Renal cortex interstitium (tissue), 11 donors: Measurements from ENCODE around the gene ZNF14. TPM values are rescaled to one million over a fixed set of nuclear protein-coding genes. Genes with fewer than 3 reads are reported as not detected.
"Not testable (repeated sequence)": the region's sequence is repeated elsewhere in the genome, so short reads cannot be mapped to it uniquely, and the experiment has no call there.

Source experiments
- DNase-seq, 11 donors: peaks; one replicate each; pipeline ENCODE4 v3.0.0-alpha.2; 2013; ENCODE audit warnings: low read depth in 9 of 11, low spot score in 4 of 11; ENCODE audit errors: extremely low read depth in 1 of 11
- polyA plus RNA-seq, 3 donors: library from polyadenylated mRNA; unstranded; fragments of 120-200 nt; gene quantifications; one replicate each; pipeline ENCODE4 v1.2.1, GENCODE V29; 2013; ENCODE audit not compliant: insufficient read length in 3 of 3

Gene ZNF14
- polyA plus RNA-seq, 3 donors = 12.5 to 16.2 (median 13.9) TPM

DNA sequence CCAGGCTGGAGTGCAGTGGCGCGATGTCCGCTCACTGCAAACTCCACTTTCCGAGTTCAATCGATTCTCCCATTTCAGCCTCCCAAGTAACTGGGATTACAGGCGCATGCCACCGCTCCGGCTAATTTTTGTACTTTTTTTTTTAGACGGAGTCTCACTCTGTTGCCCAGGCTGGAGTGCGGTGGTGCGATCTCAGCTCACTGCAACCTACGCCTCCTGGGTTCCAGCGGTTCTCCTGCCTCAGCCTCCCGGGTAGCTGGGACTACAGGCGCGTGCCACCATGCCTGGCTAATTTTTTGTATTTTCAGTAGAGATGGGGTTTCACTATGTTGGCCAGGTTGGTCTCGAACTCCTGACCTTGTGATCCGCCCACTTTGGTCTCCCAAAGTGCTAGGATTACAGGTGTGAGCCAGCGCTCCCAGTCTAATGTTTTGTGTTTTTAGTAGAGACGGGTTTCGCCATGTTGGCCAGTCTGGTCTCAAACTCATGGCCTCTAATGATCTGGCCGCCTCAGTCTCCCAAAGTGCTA, 67.4 kb downstream of the ZNF14 start:
- DNase-seq = not testable (repeated sequence)

DNA sequence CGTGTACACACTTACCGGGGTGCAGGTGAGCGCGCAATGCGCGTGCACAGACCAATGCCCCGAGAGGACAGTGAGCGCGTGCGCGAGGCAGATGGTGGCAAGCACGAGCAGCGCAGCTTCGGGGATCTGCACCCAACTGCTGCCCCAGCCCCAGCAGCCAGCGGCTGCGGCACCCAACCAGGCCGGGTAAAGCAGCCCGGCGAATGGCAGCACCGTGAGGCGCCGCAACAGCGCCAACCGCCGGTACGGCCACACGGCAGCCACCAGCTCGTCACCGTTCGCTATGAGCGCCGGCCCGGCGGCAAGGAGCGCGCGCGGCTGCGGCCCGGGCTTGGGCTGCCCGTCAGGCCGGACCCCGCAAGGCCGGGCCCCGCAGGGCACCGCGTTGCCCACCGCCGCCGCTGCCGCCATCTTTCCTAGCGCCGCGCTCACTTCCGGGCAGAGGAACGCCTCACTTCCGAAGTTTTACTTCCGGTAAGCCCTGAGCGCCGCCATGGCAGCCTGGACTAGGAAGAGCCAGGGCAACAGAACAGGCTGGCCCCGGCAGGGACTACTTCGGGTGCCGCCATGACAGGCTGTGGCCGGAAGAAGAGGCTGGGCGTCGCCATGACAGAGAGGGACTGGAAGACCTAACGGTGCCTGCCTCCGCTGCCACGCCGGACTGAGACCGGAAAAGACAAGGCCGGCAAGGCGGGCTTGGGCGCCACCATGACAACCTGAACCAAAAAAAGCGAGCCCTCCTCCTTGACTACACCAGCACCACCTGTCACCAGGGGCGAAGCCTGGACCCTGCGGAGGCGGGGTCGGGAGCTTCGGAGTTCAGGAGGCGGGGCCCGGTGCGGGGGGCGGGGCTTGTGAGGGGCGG, 69.4 kb downstream of the ZNF14 start, which contains the start of gene ATP13A1:
TSS of gene ATP13A1 (minus strand) at position 421 of the 865 bp plus-strand sequence. CDS start at position 411, 10 bp downstream.
- peak; percentile 86 to 97 (median 91) for DNase-seq

DNA sequence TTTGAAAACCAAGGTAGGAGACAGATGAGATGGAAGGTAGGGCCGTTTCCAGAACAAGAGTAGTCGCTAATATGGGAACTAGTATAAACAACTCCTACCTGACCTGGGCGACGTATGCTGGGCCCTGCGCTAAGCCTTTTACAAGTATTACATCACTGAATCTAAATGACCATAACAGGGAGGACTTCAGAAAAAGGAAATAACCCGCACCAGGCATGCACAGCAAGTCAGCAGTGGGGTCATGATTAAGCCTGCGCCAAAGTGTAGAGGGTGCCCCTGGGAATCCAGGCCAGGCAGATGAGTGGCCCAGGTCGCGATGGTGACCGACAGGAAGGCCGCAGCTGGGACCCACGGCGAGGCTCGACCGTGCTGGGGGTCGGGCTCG, 70.0 kb downstream of the ZNF14 start:
- no peak for DNase-seq

DNA sequence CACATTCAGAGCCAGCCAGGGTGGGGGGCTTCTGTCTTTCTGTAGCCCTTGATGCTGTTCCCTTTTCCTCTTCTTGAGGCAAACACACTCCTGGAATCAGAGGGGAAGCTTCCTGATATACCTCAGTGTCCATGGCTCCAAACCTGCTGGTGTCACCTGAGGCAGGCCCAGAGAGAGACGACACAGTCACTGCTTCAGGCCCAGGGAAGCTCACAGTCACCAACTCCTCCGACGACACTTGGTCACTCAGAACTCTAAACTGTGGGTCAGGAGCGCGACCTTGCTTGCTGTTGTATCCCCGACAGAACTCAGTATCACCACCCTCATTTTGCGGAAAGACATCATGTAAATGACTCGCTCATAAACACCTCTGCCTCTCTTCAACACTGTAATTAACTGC, 70.6 kb downstream of the ZNF14 start:
- no peak for DNase-seq

DNA sequence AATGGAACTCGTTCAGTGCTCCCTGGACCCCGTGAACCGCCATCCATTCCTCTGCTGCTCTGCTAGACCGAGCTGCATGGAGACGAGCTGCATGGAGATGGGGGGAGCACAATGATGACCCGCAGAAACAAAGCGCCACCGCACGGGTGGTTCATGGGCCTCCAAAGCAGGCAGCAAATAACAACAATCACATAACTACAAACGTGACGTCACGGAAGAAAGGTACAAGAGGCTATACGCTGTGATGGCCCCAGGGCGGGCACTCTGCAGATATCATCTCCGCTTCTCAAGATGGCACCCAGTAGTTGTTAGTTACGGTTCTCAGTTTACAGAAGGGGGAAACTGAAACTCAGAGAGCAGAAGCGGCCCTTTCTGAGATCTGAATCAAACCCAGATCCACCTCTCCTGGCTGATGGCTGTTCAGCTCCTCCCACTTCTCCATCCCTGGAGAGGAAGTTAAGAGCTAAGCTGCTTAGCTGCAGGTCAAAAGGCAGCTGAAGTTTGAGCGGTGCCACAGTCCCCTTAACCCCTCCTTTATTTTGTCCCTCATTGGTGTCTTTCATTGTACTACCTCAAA, 71.1 kb downstream of the ZNF14 start:
- no peak for DNase-seq

DNA sequence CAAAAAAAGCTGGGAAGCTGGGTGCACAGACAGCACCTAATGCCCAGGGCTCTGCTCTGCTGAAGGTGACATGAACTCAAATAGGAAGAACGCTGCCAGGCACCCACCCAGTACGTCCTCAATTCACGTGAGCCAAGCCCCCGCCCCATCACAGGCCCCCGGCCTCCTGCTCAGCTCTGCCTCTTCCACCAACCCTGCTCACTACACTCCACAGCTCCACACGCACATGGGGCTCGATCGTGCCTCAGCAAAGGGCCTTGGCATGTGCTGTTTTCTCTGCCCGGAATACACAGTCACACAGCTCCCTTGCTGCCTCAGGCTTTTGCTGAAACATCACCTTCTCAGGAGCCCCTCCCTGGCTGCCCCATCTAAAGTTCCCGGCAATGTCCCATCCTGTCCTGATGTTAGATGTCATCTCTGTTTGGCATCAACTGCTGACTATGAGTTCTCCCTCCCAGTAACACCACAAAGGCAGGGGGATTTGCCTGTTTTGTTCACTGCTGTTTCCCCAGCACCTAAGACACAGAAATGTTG, 71.7 kb downstream of the ZNF14 start:
- no peak for DNase-seq

Other genes with a start within 250 kb of the ZNF14 start
- gene TSSK6, start 217.6 kb downstream of the ZNF14 start, polyA plus RNA-seq = 1 to 10 TPM in 2 of 3 donors, under 1 TPM in 1; 0.59 to 1.4 (median 1.3) TPM
- gene NDUFA13, start 216.9 kb downstream of the ZNF14 start, polyA plus RNA-seq = 100 to 1,000 TPM; 241 to 343 (median 284) TPM
- 10 to 100 TPM in 1 of 3 donors, 1 to 10 TPM in 2; 6.8 to 12.4 (median 9.3) TPM for gene YJEFN3, start 204.2 kb downstream of the ZNF14 start, polyA plus RNA-seq
- under 1 TPM; 0.11 to 0.26 (median 0.12) TPM for gene CILP2, start 194.8 kb downstream of the ZNF14 start, polyA plus RNA-seq
- 1 to 10 TPM; 2.6 to 9.1 (median 4.0) TPM for gene PBX4, start 114.4 kb downstream of the ZNF14 start, polyA plus RNA-seq
- 10 to 100 TPM; 21.6 to 34.5 (median 31.0) TPM for gene LPAR2, start 104.9 kb downstream of the ZNF14 start, polyA plus RNA-seq
- gene GMIP, start 89.5 kb downstream of the ZNF14 start, polyA plus RNA-seq = 1 to 10 TPM; 3.6 to 6.9 (median 5.6) TPM
- 10 to 100 TPM; 47.5 to 68.2 (median 51.9) TPM for gene ATP13A1, start 69.4 kb downstream of the ZNF14 start, polyA plus RNA-seq
- gene ZNF101, start 64.3 kb downstream of the ZNF14 start, polyA plus RNA-seq = 10 to 100 TPM; 15.3 to 15.8 (median 15.6) TPM
- gene ZNF506, start 88.6 kb upstream of the ZNF14 start, polyA plus RNA-seq = 10 to 100 TPM; 31.3 to 39.8 (median 32.1) TPM
- 10 to 100 TPM; 28.4 to 36.2 (median 30.0) TPM for gene ZNF253, start 132.8 kb upstream of the ZNF14 start, polyA plus RNA-seq
- gene ZNF93, start 167.8 kb upstream of the ZNF14 start, polyA plus RNA-seq = 10 to 100 TPM; 16.4 to 19.8 (median 17.9) TPM